GM18526 (cell line): ENCODE results near the gene PGGT1B.

Source experiments
- POLR2A ChIP-seq: IDR thresholded peaks from 3 replicates; pipeline ENCODE4 v1.6.1; 2011; ENCODE audit not compliant: insufficient read length; ENCODE audit errors: extremely low read depth

Gene PGGT1B

GRCh38 chr5:115170134-115170928 is 92.3 kb downstream of the PGGT1B start:
- no peak for TF ChIP-seq POLR2A

GRCh38 chr5:115169487-115170133 is 93.1 kb downstream of the PGGT1B start, which contains the start of gene TRIM36:
TRIM36 (minus strand) TSS chr5:115169908; CDS start chr5:115169634, 274 bp downstream.
- peak; percentile 27 for TF ChIP-seq POLR2A

- no peak for TF ChIP-seq POLR2A
Measured at GRCh38 chr5:115168829-115169486, 93.7 kb downstream of the PGGT1B start.

GRCh38 chr5:115166744-115167393 is 95.8 kb downstream of the PGGT1B start:
- no peak for TF ChIP-seq POLR2A

GRCh38 chr5:115165790-115166189 is 96.9 kb downstream of the PGGT1B start:
- no peak for TF ChIP-seq POLR2A

GRCh38 chr5:115160975-115161475 is 101.7 kb downstream of the PGGT1B start:
- no peak for TF ChIP-seq POLR2A
